Epithelial cell of proximal tubule (primary cell): ENCODE measurements around the gene BZW1. TPM values are rescaled to one million over a fixed set of nuclear protein-coding genes. Genes with fewer than 3 reads are reported as not detected.
A peak's percentile ranks its signal among the peaks of the same experiment; 100 is the strongest.
"Not testable (repeated sequence)": the region's sequence is repeated elsewhere in the genome, so short reads cannot be mapped to it uniquely, and the experiment has no call there.

Experiments used
- DNase-seq: peaks from one replicate; pipeline ENCODE4 v3.0.0-alpha.2; 2011; ENCODE audit warnings: low read depth
- H3K4me3 ChIP-seq: 2 replicates; pipeline ENCODE4 v1.5.1; 2011; ENCODE audit warnings: low read depth, mild to moderate bottlenecking, low read length
- total RNA-seq: library from RNA; depleted of rRNA; stranded (reverse); fragments of >200 nt; gene quantifications from 2 replicates; pipeline ENCODE4 v1.2.3, GENCODE V29; 2015
- TF ChIP-seq, protein P1 (sequence below): conservative IDR thresholded peaks from 2 replicates; pipeline ENCODE4 v1.5.1; 2012; ENCODE audit warnings: low read depth, mild to moderate bottlenecking, low read length

The BZW1 gene
- total RNA-seq, 1 donor from 2014 or later: 594 TPM

DNA sequence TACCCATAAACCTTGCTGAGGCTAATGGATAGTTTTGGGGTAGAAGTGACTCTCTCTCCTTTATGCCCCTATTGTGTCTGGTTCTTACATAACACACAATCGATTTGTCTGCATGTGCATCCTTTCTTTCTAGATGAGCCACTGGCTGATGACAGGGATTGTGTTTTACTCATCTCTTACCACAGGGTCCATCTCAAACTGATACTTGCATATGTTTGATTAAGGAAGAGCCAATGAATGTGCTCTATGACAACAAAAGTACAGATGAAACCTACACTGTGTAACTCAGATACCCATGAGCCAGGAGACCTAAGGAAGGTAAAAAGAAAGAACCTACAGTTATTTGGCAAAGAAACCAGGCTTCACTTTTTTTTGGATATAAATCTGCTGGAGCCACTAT lies 13.2 kb upstream of the BZW1 start:
- DNase-seq: no peak
- H3K4me3 ChIP-seq: no peak overlapping the region
- TF ChIP-seq, protein P1, sequence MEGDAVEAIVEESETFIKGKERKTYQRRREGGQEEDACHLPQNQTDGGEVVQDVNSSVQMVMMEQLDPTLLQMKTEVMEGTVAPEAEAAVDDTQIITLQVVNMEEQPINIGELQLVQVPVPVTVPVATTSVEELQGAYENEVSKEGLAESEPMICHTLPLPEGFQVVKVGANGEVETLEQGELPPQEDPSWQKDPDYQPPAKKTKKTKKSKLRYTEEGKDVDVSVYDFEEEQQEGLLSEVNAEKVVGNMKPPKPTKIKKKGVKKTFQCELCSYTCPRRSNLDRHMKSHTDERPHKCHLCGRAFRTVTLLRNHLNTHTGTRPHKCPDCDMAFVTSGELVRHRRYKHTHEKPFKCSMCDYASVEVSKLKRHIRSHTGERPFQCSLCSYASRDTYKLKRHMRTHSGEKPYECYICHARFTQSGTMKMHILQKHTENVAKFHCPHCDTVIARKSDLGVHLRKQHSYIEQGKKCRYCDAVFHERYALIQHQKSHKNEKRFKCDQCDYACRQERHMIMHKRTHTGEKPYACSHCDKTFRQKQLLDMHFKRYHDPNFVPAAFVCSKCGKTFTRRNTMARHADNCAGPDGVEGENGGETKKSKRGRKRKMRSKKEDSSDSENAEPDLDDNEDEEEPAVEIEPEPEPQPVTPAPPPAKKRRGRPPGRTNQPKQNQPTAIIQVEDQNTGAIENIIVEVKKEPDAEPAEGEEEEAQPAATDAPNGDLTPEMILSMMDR: no peak

DNA sequence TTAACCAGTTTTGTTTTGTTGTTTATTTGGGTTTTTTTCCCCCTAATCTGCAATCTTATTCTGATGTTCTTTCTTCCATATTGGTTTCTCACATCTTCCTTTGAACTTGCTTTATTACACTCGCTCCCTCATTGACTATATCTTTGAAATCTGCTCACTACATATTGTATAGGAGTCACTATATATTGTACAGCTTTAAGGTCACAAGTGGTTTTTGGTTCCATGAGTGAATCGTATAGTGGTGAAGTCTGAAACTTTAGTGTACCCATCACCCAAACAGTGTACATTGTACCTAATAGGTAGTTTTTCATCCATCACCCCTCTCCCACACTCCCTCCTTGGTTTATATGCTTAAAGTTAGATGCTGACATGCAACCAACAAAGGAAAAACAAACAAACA lies 11.3 kb upstream of the BZW1 start:
- TF ChIP-seq, protein P1: no peak
- no peak for DNase-seq
- no peak overlapping the region for H3K4me3 ChIP-seq

DNA sequence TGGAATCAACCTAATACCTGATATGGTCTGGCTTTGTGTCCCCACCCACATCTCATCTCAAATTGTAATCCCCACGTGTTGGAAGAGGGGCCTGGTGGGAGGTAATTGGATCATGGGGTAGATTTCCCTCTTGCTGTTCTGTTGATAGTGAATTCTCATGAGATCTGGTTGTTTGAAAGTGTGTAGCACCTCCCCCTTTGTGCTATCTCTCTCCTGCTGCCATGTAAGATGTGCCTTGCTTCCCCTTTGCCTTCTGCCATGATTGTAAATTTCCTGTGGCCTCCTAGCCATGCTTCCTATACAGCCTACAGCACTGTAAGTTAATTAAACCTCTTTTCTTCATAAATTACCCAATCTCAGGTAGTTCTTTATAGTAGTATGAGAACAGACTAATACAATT lies 10.3 kb upstream of the BZW1 start:
- not testable (repeated sequence) for H3K4me3 ChIP-seq, DNase-seq

DNA sequence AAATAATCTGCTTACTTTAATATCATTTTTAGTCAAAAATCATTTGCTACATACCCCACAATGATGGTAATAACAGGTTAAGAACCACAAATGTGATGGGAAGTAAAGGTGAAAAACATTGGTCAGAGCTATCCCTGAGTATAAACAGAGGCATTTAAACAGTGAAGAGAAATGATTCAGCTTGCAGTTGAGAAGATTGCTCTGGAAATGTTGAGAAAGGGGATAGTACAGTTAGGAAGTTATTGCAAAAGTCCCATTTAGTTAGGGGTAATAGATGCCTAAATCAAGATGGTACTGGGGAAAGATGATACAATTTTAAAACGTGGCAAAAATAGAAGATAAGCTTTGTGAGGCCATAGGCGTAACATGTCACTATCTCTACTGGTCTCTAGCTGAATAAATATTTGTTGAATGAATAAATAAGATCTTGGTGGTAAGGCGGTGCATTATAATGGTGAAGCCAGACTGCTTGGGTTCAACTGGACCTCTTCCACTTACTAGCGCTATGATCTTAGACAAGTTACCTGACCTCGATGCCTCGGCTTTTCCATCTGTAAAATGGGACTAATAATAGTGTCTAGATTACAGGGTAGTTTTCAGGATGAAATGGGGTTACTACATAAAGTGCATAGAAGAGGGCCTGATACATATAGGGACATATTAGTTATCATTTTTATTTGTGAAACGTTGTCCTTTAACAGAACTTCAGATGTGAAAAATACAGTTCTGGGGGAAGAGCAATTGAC lies 2.0 kb upstream of the BZW1 start:
- no peak for DNase-seq
- TF ChIP-seq, protein P1: no peak
- H3K4me3 ChIP-seq: no peak overlapping the region

DNA sequence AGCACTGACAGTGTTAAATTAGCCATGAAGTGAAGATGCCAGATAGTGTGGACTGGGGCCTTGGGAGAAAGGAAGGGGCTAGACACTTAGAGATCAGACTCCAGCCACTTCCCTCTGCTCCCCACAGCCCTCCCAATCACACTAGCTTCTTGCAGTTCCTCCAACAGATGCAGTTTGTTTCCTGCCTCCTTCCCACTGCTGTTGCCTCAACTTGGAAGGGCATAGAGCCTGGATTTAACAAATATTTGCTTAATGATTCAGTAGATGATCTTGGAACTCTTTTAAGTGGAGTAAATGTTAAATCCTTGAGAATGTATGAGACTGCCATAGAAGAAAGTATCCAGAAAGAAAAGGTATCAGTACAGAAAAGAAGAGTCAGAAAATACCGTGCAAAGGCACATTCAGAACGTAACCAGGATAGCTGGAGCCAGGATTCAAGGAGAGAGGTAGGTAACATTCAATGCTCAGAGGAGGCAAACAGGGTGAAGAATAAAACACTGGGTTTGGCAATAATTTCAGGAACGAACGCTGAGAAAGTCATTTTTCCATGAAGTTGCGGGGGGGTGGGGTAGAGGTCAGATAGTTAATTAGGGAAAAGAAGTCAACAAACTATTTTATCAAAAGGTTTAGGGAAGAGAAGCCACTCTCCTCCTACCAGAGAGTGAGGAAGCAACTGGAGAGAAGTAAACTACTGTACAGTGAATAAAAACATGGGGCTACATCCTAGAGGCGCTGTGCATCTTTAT lies 1.3 kb upstream of the BZW1 start:
- TF ChIP-seq, protein P1: no peak
- H3K4me3 ChIP-seq: peak overlapping the region; percentile 73
- DNase-seq: no peak

DNA sequence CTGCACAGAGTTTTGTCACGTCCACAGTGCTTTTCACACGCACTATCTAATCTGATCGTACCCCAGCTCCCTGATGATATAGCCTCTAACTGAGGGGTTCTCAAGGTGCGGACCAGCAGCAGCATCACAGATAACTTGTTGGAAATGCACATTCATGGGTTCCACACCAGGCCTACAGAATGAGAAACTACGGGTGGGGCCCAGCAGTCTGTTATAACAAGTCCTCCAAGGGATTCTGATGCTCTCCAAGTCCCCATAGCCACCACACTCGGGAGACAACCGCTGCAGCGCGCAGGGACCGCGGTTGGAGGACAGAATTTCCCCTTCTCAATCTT lies 745 bp upstream of the BZW1 start:
- TF ChIP-seq, protein P1: no peak
- H3K4me3 ChIP-seq: peak overlapping the region; percentile 73
- DNase-seq: no peak

DNA sequence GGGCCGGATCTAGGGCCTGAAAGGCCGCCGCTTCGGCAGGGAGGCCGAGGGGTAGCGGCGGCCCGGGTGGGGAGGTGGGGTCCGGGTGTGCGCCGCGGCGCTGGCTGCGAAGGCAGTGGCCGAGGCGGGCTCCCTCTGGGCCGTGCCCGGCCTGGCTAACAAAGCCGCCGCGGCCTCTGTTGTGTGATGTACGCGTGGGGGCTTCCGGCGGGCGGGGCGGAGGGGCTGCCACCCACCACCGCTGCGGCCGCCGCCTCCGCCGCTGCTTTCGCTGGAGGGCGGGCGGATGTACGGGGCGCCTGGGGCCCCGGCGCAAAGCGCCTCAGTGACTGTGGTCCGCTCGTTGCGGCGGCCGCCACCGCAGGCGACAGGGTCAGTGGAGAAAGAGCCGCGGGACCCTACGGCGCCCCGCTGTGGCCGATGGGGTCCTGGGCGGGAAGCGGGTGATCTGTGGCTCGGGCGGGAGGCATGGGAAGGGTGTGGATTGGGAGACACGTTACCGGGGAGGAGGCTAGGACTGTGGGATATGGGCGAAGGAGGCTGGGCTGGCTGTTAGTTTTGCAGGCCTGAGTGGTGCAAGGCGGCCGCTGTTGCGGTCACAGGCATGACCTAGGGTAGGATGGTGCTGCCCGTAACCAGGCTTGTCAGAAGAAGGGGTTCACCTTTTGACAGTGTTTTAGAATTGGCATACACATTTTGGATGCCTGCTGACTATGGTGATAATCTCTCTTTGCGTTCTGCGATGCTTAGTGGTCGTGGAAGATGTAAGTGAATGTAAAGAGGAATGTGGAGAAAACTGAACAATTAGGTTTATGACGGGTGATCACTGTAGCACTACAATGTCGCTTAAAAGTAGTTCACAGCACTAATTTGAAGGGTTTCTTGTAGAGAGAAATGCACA lies 662 bp downstream of the BZW1 start:
- DNase-seq: no peak
- H3K4me3 ChIP-seq: peak overlapping the region; percentile 73
- TF ChIP-seq, protein P1: peak; percentile 63
